DOHH2 (cell line): ENCODE data around the gene DGCR6.
"Not testable (repeated sequence)": the region's sequence is repeated elsewhere in the genome, so short reads cannot be mapped to it uniquely, and the experiment has no call there.

Experiments
- H3F3A ChIP-seq: fragments of 200-600 bp; sonication (generic), shearing (Covaris generic); 2 replicates; pipeline ENCODE4 v1.6.0; 2016; ENCODE audit warnings: antibody characterized with exemption, mild to moderate bottlenecking; ENCODE audit not compliant: control insufficient read depth, insufficient read depth
- H3K27ac ChIP-seq: fragments of 200-600 bp; sonication (generic); 2 replicates; pipeline ENCODE4 v1.5.1; 2014; ENCODE audit warnings: low read depth, mild to moderate bottlenecking, low read length, moderate library complexity
- H3K27me3 ChIP-seq: fragments of 200-600 bp; sonication (generic); 2 replicates; pipeline ENCODE4 v1.6.1; 2014; ENCODE audit warnings: mild to moderate bottlenecking, low read length, mixed read lengths; ENCODE audit not compliant: control insufficient read depth
- H3K36me3 ChIP-seq: fragments of 200-600 bp; sonication (generic); 2 replicates; pipeline ENCODE4 v1.6.1; 2014; ENCODE audit warnings: mild to moderate bottlenecking, low read length, moderate library complexity, mixed read lengths; ENCODE audit not compliant: control insufficient read depth
- H3K4me1 ChIP-seq: fragments of 200-600 bp; sonication (generic); 2 replicates; pipeline ENCODE4 v1.6.1; 2014; ENCODE audit warnings: mild to moderate bottlenecking, low read length, mixed read lengths; ENCODE audit not compliant: control insufficient read depth
- H3K4me2 ChIP-seq: fragments of 200-600 bp; sonication (generic); 2 replicates; pipeline ENCODE4 v1.6.0; 2014; ENCODE audit warnings: mild to moderate bottlenecking, low read length, moderate library complexity
- H3K4me3 ChIP-seq: fragments of 200-600 bp; sonication (generic); 2 replicates; pipeline ENCODE4 v1.5.1; 2014; ENCODE audit warnings: mild to moderate bottlenecking, low read length, mixed read lengths
- H3K79me2 ChIP-seq: fragments of 200-600 bp; sonication (generic); 2 replicates; pipeline ENCODE4 v1.6.1; 2014; ENCODE audit warnings: mild to moderate bottlenecking, low read length, mixed read lengths; ENCODE audit not compliant: control insufficient read depth
- H3K9me2 ChIP-seq: fragments of 200-600 bp; sonication (generic); replicated peaks from 2 replicates; pipeline ENCODE4 v1.6.1; 2014; ENCODE audit warnings: mild to moderate bottlenecking, low read length, mixed read lengths; ENCODE audit not compliant: control insufficient read depth
- H3K9me3 ChIP-seq: fragments of 200-600 bp; sonication (generic); 2 replicates; pipeline ENCODE4 v1.6.1; 2014; ENCODE audit warnings: antibody characterized with exemption, low read length, mixed read lengths; ENCODE audit not compliant: control insufficient read depth, insufficient read depth
- H4K20me1 ChIP-seq: fragments of 200-600 bp; sonication (generic); 2 replicates; pipeline ENCODE4 v1.6.0; 2014; ENCODE audit warnings: low read depth, mild to moderate bottlenecking, antibody characterized with exemption, low read length, moderate library complexity; ENCODE audit not compliant: control insufficient read depth, insufficient read depth
- CTCF ChIP-seq: fragments of 200-600 bp; sonication (generic); IDR thresholded peaks from one replicate; pipeline ENCODE4 v1.5.1; 2014; ENCODE audit warnings: antibody characterized with exemption, mild to moderate bottlenecking, low read depth, low read length; ENCODE audit not compliant: poor library complexity, severe bottlenecking
- EZH2phosphoT487 ChIP-seq: fragments of 200-600 bp; sonication (generic); IDR thresholded peaks from 2 replicates; pipeline ENCODE4 v1.6.1; 2017; ENCODE audit warnings: borderline replicate concordance, mild to moderate bottlenecking, antibody characterized with exemption, low read length, moderate library complexity, mixed read lengths

The DGCR6 gene

GRCh38 chr22:18947105-18947504 lies 41.0 kb downstream of the DGCR6 start:
- H3K9me3 ChIP-seq, H3F3A ChIP-seq, H3K79me2 ChIP-seq, H3K4me3 ChIP-seq, H3K9me2 ChIP-seq, H3K4me2 ChIP-seq, H3K27ac ChIP-seq, H3K36me3 ChIP-seq, H3K27me3 ChIP-seq, H4K20me1 ChIP-seq, H3K4me1 ChIP-seq: not testable (repeated sequence)

GRCh38 chr22:18947905-18948304 lies 41.8 kb downstream of the DGCR6 start:
- Histone ChIP-seq H3K4me1 (no peaks in the 10 kb centered on the region), H3K27me3 (no peaks in the 10 kb centered on the region; the same call in 1 of the 2 replicates), H4K20me1 (no peaks in the 10 kb centered on the region), H3K9me3 (no peaks in the 10 kb centered on the region), H3F3A (no peaks in the 10 kb centered on the region), H3K9me2 (no peaks in the 10 kb centered on the region), H3K36me3 (no peaks in the 10 kb centered on the region), H3K4me2 (no peak overlapping the region), H3K27ac (no peak overlapping the region), H3K79me2 (no peaks in the 10 kb centered on the region), H3K4me3 (no peak overlapping the region)
- TF ChIP-seq CTCF: no peak

- Histone ChIP-seq H3K79me2 (no peaks in the 10 kb centered on the region), H3K4me1 (no peaks in the 10 kb centered on the region; the same call in 1 of the 2 replicates), H3K9me3 (no peaks in the 10 kb centered on the region), H3K27me3 (no peaks in the 10 kb centered on the region; the same call in 1 of the 2 replicates), H3K36me3 (no peaks in the 10 kb centered on the region), H4K20me1 (no peaks in the 10 kb centered on the region), H3K4me3 (no peak overlapping the region), H3K4me2 (no peak overlapping the region), H3K9me2 (no peaks in the 10 kb centered on the region), H3K27ac (no peak overlapping the region), H3F3A (no peaks in the 10 kb centered on the region)
- no peak for TF ChIP-seq CTCF
- TF ChIP-seq EZH2phosphoT487: no peak
Observed at GRCh38 chr22:18950141-18950540, 44.0 kb downstream of the DGCR6 start.

DNA sequence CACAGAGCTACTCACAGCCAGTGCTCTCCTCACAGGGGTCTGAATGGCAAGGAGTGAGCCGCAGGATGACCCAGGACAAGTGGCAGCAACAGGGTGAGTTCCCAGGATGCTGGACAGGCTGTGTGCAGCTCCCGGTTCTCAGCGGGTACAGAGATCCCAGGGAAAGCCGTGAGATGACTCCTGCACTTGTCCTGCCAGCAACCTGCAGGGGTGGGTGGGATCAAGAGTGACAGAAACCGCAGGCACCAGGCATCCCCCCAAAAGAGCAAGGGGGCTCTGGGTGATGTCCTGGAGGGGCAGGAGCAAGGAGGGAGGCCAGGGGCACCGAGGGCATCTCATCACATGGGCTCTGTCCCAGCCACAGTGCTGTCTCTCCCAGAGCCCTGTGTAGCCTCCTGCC lies 45.9 kb downstream of the DGCR6 start:
- no peak overlapping the region for H3K27ac ChIP-seq
- H3K4me2 ChIP-seq: no peak overlapping the region
- H3K79me2 ChIP-seq: no peaks in the 10 kb centered on the region
- no peak overlapping the region for H3K4me3 ChIP-seq
- no peaks in the 10 kb centered on the region for H3K9me2 ChIP-seq
- H3K9me3 ChIP-seq: no peaks in the 10 kb centered on the region
- H4K20me1 ChIP-seq: no peaks in the 10 kb centered on the region
- no peaks in the 10 kb centered on the region; the same call in 1 of the 2 replicates for H3K4me1 ChIP-seq
- no peaks in the 10 kb centered on the region; the same call in 1 of the 2 replicates for H3K27me3 ChIP-seq
- H3F3A ChIP-seq: no peaks in the 10 kb centered on the region
- no peaks in the 10 kb centered on the region for H3K36me3 ChIP-seq
- TF ChIP-seq EZH2phosphoT487 (no peak), CTCF (no peak)

- H3K36me3 ChIP-seq, H3K27ac ChIP-seq, H3K4me1 ChIP-seq, H3K9me2 ChIP-seq, H3K4me3 ChIP-seq, H3K4me2 ChIP-seq, H3F3A ChIP-seq, H4K20me1 ChIP-seq, H3K27me3 ChIP-seq, H3K79me2 ChIP-seq, H3K9me3 ChIP-seq: not testable (repeated sequence)
Observed at GRCh38 chr22:18953128-18953527, 47.0 kb downstream of the DGCR6 start.
